Lower leg skin (tissue), 3 donors: ENCODE data around the gene PSORS1C2.

Experiments used
- POLR2A ChIP-seq, 2 donors: fragments of 450-650 bp; IDR thresholded peaks; one replicate each; pipeline ENCODE4 v1.6.1; 2016 to 2017; ENCODE audit warnings: antibody characterized with exemption in 2 of 2, mild to moderate bottlenecking in 1 of 2, moderate library complexity in 1 of 2
- TF ChIP-seq, protein P1 (sequence below), 3 donors: fragments of 450-650 bp; IDR thresholded peaks; one replicate each; pipeline ENCODE4 v1.5.1; 2016; ENCODE audit warnings: antibody characterized with exemption in 3 of 3, mild to moderate bottlenecking in 3 of 3, moderate library complexity in 2 of 3

DNA sequence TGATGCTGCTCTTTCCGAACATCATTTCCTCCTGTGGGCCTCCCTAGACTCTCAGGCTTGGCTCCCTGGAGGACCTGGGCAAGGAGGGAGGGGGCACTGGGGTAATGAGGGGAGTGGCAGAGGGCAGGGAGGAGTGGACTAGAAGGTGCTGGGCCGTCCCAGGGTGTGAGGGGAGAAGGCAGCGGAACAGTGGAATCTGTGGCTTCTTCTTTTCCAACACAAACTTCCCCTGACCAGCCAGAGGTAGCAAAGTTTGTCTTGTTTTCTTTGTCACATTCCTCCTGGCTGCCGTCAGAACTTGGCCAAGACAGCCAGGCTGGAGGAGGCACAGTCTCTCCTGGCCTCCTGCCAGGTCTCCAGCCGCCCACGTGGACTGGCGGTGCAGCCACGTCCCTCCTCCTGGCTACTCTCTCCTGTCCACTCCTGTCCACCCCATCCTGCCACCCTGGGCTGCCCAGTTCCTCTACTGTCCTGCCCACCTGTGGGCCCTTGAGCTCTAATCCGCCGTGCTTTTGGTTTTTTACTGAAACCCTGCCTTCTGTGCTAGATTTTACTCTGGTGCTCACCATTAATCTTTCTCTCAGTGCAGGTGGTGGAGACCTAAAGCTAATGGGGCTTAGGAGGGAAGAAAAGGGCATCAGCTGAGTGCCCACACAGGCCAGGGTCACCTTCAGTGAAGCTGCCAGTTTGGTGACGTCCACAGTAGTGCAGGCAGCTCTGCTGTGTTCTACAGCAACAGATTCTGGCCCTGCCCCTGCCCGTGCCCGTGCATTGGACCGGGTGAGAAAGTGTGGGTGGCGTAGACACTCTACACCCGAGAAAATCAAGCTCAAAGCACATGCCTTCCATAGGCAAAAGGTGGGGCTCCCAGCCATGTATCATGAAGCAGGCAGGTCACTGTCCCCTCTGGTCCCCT is 15.8 kb downstream of the PSORS1C2 start:
- no peak for TF ChIP-seq POLR2A (IDR thresholded peaks at IDR 0.05)
- TF ChIP-seq, protein P1, sequence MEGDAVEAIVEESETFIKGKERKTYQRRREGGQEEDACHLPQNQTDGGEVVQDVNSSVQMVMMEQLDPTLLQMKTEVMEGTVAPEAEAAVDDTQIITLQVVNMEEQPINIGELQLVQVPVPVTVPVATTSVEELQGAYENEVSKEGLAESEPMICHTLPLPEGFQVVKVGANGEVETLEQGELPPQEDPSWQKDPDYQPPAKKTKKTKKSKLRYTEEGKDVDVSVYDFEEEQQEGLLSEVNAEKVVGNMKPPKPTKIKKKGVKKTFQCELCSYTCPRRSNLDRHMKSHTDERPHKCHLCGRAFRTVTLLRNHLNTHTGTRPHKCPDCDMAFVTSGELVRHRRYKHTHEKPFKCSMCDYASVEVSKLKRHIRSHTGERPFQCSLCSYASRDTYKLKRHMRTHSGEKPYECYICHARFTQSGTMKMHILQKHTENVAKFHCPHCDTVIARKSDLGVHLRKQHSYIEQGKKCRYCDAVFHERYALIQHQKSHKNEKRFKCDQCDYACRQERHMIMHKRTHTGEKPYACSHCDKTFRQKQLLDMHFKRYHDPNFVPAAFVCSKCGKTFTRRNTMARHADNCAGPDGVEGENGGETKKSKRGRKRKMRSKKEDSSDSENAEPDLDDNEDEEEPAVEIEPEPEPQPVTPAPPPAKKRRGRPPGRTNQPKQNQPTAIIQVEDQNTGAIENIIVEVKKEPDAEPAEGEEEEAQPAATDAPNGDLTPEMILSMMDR (IDR thresholded peaks at IDR 0.05) = no peak
